Activated T-cell treated with anti-CD3 and anti-CD28 coated beads, Interleukin-2, amount 50 U/mL, for 4 hours (primary cell): ENCODE data around the gene CFAP251. TPM values are rescaled to one million over a fixed set of nuclear protein-coding genes. Genes with fewer than 3 reads are reported as not detected.

ENCODE experiments used
- ATAC-seq, 2 donors: fragments of 200-7000 bp; cut with Tn5 transposase; one replicate each; pipeline ENCODE4 v1.10.0; 2021
- DNase-seq: peaks from one replicate; pipeline ENCODE4 v3.0.0-alpha.2; 2020
- H3K27me3 Mint-ChIP-seq: one replicate; pipeline ENCODE4 v1.8.0; 2021; ENCODE audit warnings: low read depth, mixed read lengths
- H3K36me3 Mint-ChIP-seq: one replicate; pipeline ENCODE4 v1.8.0; 2022; ENCODE audit warnings: mixed read lengths; ENCODE audit not compliant: insufficient read depth
- H3K4me1 Mint-ChIP-seq: one replicate; pipeline ENCODE4 v1.8.0; 2021; ENCODE audit warnings: low read depth, mixed read lengths
- H3K4me3 Mint-ChIP-seq: one replicate; pipeline ENCODE4 v1.8.0; 2021; ENCODE audit warnings: mild to moderate bottlenecking, moderate library complexity, mixed read lengths
- H3K9me3 Mint-ChIP-seq: one replicate; pipeline ENCODE4 v1.8.0; 2021; ENCODE audit warnings: mixed read lengths
- total RNA-seq, 3 donors: library from RNA; stranded (reverse); gene quantifications; one replicate each; pipeline ENCODE4 v1.2.1, GENCODE V29; 2021

CFAP251 gene
- total RNA-seq, 3 donors from 2014 or later: 0.46 to 0.82 (median 0.78) TPM

GRCh38 chr12:121946313-121947025, 28.1 kb downstream of the CFAP251 start:
- Mint-ChIP-seq H3K4me1 (no peaks in the 10 kb centered on the region), H3K27me3 (no peaks in the 10 kb centered on the region), H3K9me3 (no peaks in the 10 kb centered on the region), H3K36me3 (no peaks in the 10 kb centered on the region), H3K4me3 (no peak overlapping the region)
- ATAC-seq: no peak
- DNase-seq: no peak

- H3K9me3 Mint-ChIP-seq: no peaks in the 10 kb centered on the region
- ATAC-seq (no peak), DNase-seq (no peak)
- no peak overlapping the region for H3K4me3 Mint-ChIP-seq
- H3K27me3 Mint-ChIP-seq: no peaks in the 10 kb centered on the region
- H3K4me1 Mint-ChIP-seq: no peaks in the 10 kb centered on the region
- H3K36me3 Mint-ChIP-seq: no peaks in the 10 kb centered on the region
Observed at GRCh38 chr12:121947981-121948380, 29.6 kb downstream of the CFAP251 start.

GRCh38 chr12:121949648-121950397, 31.4 kb downstream of the CFAP251 start:
- no peaks in the 10 kb centered on the region for H3K36me3 Mint-ChIP-seq
- H3K4me3 Mint-ChIP-seq: no peak overlapping the region
- H3K4me1 Mint-ChIP-seq: no peaks in the 10 kb centered on the region
- no peak for ATAC-seq
- no peaks in the 10 kb centered on the region for H3K9me3 Mint-ChIP-seq
- no peaks in the 10 kb centered on the region for H3K27me3 Mint-ChIP-seq
- no peak for DNase-seq

- no peak for DNase-seq
- H3K9me3 Mint-ChIP-seq: no peaks in the 10 kb centered on the region
- peaks cover 2% of the 10 kb centered on the region for H3K27me3 Mint-ChIP-seq
Observed at GRCh38 chr12:121953117-121953692, 34.8 kb downstream of the CFAP251 start.

GRCh38 chr12:121953695-121954094, 35.3 kb downstream of the CFAP251 start:
- Mint-ChIP-seq H3K9me3 (no peaks in the 10 kb centered on the region), H3K27me3 (peaks cover 2% of the 10 kb centered on the region), H3K4me1 (no peaks in the 10 kb centered on the region), H3K36me3 (no peaks in the 10 kb centered on the region), H3K4me3 (no peak overlapping the region)
- ATAC-seq: no peak
- no peak for DNase-seq

More at GRCh38 chr12:121953117-121953692, 34.8 kb downstream of the CFAP251 start:
- no peak for ATAC-seq
- Mint-ChIP-seq H3K4me1 (no peaks in the 10 kb centered on the region), H3K4me3 (no peak overlapping the region), H3K36me3 (no peaks in the 10 kb centered on the region)

- Mint-ChIP-seq H3K27me3 (peaks cover 2% of the 10 kb centered on the region), H3K36me3 (no peaks in the 10 kb centered on the region), H3K4me1 (no peaks in the 10 kb centered on the region), H3K4me3 (no peak overlapping the region), H3K9me3 (no peaks in the 10 kb centered on the region)
- no peak for ATAC-seq
- DNase-seq: no peak
Observed at GRCh38 chr12:121955258-121956237, 37.2 kb downstream of the CFAP251 start.

- no peak overlapping the region for H3K4me3 Mint-ChIP-seq
- no peak for DNase-seq
- peaks cover 2% of the 10 kb centered on the region for H3K27me3 Mint-ChIP-seq
- H3K36me3 Mint-ChIP-seq: no peaks in the 10 kb centered on the region
- no peak for ATAC-seq
- H3K4me1 Mint-ChIP-seq: no peaks in the 10 kb centered on the region
- no peaks in the 10 kb centered on the region for H3K9me3 Mint-ChIP-seq
Observed at GRCh38 chr12:121957861-121958515, 39.6 kb downstream of the CFAP251 start.

- Mint-ChIP-seq H3K27me3 (peaks cover 2% of the 10 kb centered on the region), H3K4me1 (no peaks in the 10 kb centered on the region), H3K9me3 (no peaks in the 10 kb centered on the region), H3K36me3 (no peaks in the 10 kb centered on the region), H3K4me3 (no peak overlapping the region)
- DNase-seq (no peak), ATAC-seq (no peak)
Observed at GRCh38 chr12:121958541-121959240, 40.3 kb downstream of the CFAP251 start.

- no peaks in the 10 kb centered on the region for H3K4me1 Mint-ChIP-seq
- no peaks in the 10 kb centered on the region for H3K9me3 Mint-ChIP-seq
- no peak for DNase-seq
- H3K27me3 Mint-ChIP-seq: no peaks in the 10 kb centered on the region
- H3K36me3 Mint-ChIP-seq: no peaks in the 10 kb centered on the region
- no peak overlapping the region for H3K4me3 Mint-ChIP-seq
- ATAC-seq: no peak
Observed at GRCh38 chr12:121960541-121960940, 42.1 kb downstream of the CFAP251 start.

GRCh38 chr12:121961195-121961879, 42.9 kb downstream of the CFAP251 start:
- Mint-ChIP-seq H3K9me3 (no peaks in the 10 kb centered on the region), H3K4me3 (no peak overlapping the region), H3K36me3 (no peaks in the 10 kb centered on the region), H3K27me3 (no peaks in the 10 kb centered on the region), H3K4me1 (no peaks in the 10 kb centered on the region)
- DNase-seq: no peak
- no peak for ATAC-seq

GRCh38 chr12:121963341-121964018, 45.1 kb downstream of the CFAP251 start:
- Mint-ChIP-seq H3K27me3 (no peaks in the 10 kb centered on the region), H3K4me1 (no peaks in the 10 kb centered on the region), H3K4me3 (no peak overlapping the region), H3K36me3 (no peaks in the 10 kb centered on the region), H3K9me3 (no peaks in the 10 kb centered on the region)
- DNase-seq: no peak
- ATAC-seq: no peak

GRCh38 chr12:121964813-121965643, 46.6 kb downstream of the CFAP251 start:
- Mint-ChIP-seq H3K9me3 (no peaks in the 10 kb centered on the region), H3K36me3 (no peaks in the 10 kb centered on the region), H3K4me1 (no peaks in the 10 kb centered on the region), H3K27me3 (no peaks in the 10 kb centered on the region), H3K4me3 (no peak overlapping the region)
- DNase-seq (no peak), ATAC-seq (no peak)
